HG03442 (cell line): ENCODE results near the gene MYH15.

Experiments
- ATAC-seq: cut with Tn5 transposase; IDR thresholded peaks from one replicate; pipeline ENCODE4 v1.9.1; 2021; ENCODE audit warnings: mild to moderate bottlenecking, moderate library complexity; ENCODE audit not compliant: unreplicated experiment

MYH15 gene

DNA sequence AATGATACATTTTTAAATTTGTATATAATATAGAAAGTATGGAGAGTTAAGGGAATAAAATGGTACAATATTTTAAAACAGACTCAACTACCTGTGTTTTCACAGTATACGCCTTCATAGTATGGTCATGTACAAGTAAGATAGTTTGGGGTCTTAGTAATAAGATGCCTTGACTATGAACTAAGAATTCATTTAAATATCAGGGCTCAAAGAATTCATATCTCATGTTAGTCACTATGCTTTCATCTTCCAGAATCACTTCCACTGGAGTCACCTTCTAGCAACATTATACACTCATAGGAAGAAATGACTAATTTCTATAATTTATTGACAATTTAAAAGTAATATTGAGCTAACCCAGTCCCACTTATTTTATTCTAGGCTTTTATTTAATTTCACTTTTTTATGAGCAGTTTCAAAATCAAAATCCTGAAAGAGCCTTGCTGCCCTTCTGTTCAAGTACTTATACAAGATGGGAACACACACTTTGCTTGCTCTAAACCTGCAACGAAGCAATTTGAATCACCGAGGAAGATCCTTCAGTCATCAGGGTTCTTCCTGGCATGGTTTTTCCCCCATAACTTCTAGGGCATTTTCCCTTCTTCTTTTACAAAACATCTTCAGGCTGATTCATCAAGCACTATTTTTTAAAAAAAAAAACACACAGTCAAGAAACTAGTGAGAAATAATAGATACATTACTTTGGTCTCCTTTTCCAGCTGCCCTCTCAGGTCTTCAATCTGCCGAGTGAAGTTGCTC lies 94.1 kb downstream of the MYH15 start:
- no peak for ATAC-seq

DNA sequence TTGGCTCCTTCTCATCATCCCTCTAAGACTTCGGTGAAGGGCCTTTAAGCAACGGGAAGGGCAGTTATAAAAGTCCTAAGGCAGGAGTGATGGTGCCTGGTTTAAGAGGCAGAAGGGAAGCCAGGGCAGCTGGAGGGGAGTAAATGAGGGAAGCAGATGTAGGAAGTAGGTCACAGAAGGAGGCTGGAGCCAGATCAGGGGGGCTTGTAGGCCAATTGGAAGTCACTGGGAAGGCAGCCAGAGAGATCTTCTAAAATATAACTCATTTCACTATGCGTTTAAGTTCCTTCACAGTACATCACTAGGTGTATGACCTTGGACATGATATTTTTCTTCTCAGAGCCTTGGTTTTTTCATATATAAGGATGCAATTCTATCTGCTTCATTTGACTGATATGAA lies 94.7 kb downstream of the MYH15 start:
- ATAC-seq = no peak

DNA sequence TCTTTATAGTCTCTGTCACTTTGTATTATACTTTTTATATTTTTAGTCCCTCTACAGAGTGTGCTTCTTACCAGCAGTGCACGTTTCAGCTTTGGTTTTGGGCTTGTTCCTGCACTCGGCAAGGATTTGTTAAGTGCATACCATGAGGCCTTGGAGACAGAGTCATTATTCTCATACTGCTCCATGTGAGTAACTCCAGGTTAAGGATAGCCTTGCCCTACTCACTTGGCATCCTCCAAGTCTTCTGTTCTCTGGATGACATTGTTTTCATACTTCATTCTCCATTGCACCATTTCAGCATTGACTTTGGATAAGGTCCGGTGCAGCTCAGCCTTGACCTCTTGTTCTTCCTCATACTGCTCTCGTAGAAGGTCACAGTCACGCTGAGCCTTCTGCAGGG lies 96.4 kb downstream of the MYH15 start:
- no peak for ATAC-seq

DNA sequence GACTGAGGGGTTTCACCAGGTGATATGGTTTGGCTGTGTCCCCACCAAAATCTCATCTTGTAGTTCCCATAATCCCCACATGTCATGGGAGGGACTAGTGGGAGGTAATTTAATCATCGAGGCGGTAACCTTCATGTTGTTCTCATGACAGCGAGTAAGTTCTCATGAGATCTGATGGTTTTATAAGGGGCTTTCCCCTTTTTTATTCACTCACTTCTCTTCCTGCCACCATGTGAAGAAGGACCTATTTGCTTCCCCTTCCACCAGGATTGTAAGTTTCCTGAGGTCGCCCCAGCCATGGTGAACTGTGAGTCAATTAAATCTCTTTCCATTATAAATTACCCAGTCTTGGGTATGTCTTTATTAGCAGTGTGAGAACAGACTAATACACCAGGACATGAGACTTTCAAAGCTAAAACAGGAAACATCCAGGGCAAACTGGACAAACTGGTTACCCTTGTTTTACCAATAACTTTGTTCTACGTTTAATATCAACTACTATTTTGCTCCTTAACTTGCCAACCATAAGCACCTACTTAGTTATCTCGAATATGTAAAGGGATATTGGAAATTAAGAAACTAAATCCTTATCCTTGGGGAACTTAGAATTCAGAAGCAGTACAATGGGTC lies 98.2 kb downstream of the MYH15 start:
- no peak for ATAC-seq

DNA sequence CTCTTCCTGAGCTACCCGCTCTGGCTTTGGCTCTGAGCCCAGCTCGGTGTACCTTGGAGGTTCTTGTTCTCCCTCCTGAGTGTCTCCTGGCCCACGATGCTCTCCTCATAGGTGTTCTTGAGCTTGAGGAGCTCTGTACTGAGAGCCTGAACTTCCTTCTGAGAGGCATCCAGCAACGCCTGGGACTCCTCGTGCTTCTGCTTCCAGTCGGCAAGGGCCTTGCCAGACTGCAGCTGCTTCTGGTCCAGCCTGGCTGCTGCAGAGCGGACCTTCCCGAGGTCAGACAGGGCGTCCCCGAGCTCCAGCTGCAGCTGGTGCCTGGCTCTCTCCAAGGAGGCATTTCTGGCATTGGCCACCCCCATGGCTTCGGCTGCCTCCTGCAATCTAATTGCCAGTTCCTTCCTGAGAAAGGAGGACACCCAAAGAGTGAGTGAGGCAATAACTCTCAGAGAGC lies 99.8 kb downstream of the MYH15 start:
- ATAC-seq = no peak

DNA sequence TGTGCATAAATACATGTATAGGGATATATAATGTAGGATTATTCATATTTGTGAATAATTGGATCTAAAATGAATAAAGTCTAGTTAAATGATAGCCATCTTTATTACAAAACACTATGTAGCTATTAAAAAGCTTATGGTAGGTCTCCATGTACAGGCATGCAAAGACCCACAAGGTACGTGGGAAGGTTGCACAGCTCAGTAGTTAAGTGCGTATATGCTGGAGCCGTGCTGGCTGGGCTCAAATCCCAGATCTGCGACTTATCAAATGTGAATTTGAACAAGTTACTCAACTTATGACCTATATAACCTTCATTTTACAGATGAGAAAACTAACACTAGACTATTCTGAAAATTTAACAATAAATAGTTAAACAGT lies 100.6 kb downstream of the MYH15 start:
- ATAC-seq = no peak

DNA sequence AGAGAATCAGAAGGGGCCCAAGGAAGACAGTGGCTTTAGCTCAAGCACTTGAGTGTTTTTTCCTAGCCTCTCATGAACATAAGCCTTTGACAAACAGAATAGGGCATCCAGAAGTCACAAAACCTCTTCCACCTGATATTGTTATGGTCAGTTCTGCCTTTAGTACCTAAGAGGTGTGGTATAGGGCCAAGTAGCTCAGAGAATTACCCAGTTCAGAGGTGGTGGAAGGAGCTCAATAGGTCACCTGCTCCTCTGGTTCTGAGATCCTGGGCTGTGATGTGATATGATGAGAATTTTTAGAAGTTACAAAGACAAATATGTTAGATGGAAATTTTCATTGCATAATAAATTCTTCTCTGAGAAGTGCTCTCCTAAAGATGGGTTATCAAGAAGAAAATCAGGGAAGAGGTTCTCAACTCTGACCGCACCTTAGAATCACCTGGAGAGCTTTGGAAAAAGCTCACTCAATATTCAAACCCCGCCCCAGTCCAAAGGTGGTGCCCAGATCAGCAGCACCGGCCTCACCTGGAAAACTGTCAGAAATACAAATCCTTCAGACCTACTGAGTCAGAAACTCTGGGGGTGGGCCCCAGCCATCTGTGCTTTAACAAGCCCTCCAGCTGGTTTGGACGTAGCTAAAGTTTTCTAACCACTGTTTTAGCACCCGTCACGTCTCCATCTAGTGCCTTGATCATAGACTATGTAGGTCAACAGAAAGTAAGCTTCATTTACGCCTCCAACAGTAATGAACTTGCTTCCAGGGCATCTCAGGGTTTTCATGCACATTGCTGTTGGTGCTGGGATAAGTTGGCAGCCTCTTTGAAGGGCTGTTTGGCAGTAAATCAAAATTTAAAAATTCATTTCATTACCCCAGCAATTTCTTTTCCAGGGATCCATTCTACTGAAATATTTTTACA lies 101.3 kb downstream of the MYH15 start:
- ATAC-seq = no peak

DNA sequence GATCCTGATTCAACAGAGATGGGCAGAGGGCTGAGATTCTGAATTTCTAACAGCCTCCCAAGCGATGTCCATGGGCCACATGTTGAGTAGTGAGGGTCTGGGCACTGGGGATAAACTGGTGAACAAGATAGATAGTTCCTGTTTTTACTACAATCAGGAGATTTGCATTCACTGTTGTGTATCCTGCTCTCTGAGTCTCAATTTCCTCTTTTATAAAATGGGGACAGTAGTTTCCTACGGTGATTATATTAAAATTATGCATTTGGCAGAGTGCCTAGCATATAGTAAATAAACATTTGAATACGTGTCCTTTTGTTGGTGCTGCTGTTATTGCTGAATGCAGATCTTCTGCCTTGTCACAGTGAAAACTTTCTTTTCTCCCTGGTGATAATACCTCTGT lies 102.5 kb downstream of the MYH15 start:
- no peak for ATAC-seq

DNA sequence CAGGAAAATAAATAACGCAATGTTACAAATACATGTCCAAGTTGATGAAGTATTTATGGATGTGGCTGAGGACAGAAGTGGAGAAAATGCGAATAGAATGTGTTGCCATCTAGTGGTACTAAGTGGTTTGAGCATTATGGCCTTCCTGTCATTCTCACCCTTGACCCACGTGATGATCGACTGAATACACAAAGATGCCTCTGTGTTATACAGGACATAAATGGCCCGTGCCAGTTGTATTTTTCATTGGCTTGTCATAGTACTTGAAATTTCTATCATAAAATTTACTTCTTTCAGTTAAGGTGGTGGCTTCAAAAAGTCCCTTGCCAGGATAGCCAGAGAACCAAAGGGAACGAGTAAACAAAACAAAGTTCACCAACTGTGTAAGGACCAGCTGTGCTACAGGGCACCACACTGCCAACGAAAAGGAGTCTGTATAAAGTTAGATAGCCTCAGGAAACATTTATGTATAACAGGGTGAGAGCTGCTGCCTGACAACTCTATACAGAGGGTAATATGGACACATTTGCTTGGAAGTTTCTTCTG lies 103.7 kb downstream of the MYH15 start:
- ATAC-seq = peak; percentile 98

DNA sequence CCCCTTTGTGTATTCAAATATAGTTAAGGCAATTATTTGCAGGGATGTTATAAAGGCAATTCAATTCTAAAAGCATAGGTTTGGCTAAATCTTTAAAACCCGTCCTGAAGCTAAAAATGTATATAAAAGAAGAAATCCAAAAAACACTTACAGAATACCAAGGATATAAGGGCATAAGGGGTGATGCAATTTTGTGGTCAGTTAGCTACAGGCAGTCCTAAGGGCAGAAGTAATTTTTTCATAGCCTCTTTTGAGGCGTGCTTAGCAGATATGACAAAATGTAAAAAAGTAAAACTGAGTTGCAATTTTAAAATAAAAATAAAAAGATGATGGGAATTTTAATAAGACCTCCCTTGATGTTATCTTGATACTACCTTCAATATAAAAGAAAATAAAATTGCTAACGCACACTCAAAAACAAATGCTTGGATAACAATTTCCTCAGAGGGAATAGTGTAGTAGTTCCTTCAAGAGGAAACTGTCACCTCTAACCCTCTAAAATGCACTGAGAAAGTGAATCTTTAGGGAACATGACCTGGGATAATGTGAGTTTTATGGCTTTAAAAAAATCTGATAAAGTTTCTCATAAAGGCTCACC lies 104.2 kb downstream of the MYH15 start:
- peak; percentile 8 for ATAC-seq

DNA sequence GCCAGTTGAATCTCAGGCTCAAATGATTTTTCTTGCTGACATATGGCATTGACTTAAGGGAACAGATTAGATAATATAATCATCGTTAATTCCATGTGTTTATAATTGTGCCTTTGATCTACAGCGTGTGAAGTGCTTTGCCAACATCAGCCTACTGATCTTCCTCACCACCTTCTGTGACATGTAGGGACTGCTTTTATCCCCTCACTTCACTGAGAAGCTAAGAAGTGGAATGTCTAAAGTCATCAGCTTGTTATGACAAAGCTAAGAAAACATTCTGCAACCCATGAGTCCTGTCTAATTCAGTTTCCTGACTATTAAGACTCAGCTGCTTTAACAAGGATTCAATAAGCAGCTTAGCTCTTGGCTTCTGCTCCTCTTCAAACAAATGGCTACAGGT lies 106.0 kb downstream of the MYH15 start:
- ATAC-seq = no peak

DNA sequence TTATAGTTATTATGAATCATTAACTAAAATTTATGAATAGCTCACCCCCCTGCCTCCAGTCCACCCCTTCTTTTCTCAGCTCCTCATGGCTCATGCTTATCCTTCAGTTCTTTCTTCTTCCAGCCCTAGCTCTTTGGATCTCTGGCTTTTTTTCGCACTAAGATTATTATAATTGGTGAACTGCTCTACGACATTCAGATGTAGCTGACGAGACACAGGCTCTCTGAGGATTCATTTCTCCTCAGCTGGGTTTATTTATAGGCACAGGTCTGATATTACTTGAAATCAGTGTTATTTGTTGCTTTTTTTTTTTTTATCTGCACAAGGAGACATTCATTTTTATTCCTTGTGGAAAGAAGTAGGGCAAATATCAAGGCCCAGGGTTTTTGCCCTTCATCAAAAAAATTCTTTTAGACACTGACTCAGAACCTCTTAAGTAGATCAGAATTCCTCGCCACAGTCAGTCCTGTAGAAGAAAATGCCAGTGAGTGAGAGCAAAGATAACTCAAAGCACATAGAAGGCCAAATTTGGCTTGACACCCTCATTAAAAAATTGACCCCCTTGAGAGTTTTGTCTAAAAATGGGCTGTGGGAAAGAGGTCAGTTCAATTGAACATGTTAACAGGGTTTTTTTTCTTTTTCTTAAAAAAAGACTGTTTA lies 106.6 kb downstream of the MYH15 start:
- no peak for ATAC-seq

DNA sequence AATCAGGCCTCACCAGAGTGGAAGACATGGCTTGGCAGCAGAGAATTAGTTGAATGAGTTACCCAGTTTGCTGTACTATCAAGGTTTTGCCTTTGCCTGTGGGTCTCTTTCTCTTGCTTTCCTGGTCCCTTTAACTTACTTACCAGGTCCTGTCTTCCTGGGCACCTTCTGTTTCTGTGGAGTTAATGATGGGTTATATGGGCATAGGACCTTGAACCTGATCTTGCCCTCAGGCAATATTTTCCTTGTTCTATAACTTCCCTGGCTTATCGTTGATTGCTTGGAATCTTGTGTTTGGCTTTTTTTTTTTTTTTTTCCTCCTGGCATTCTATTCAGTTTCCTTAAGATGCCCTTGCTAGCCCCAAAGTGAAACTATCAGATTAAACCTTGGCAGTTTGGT lies 107.2 kb downstream of the MYH15 start:
- no peak for ATAC-seq

DNA sequence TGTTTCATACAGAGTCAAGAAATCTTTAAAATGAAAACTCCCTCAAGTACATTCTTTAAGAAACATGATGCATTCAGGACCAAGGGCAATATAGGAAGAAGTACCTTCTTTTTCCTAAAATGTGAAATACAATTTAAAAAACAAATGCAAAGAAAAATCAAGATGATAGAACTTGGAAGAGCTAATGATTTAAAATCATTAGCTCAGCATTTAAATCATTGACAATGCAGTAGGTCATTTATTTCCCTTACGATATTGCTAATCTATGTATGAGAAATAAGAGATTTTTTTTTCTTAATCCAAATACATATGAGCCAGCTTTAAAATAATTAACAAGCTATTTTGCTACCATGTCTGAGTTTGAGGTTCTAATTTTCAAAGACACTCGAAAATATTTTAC lies 108.6 kb downstream of the MYH15 start:
- ATAC-seq = no peak

DNA sequence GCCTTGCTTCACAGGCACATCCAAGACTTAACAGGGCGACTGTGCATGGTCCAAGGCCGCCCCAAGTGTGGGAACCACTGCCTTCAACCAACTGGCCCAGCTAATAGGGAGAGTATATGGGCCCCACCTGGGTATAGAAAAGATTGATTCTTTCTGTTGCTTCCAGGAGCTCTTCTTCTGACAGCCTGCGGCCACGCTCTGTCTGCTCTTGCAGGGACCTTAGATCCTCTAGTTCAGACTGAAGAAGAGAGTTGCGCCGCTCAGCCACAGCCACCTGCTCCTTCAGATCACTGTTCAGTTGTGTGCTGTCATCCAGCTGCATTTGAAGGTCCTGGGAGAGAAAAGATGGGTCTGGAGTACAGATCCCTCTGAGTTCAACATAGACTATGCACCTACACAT lies 111.9 kb downstream of the MYH15 start:
- no peak for ATAC-seq

DNA sequence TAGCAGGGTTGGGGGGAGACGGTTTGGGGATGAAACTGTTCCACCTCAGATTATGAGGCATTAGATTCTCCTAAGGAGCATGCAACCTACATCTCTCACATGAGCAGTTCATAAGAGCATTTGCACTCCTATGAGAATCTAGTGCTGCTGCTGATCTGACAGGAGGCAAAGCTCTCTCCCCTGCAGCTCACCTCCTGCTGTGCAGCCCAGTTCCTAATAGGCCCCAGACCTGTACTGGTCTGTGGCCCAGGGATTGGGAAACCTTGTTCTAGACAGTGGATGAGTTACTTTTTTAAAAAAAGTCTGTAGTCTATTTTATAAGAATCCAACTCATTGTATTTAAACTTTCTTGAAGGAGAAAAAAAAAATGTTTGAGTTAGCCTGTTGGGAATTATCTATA lies 114.1 kb downstream of the MYH15 start:
- ATAC-seq = no peak

DNA sequence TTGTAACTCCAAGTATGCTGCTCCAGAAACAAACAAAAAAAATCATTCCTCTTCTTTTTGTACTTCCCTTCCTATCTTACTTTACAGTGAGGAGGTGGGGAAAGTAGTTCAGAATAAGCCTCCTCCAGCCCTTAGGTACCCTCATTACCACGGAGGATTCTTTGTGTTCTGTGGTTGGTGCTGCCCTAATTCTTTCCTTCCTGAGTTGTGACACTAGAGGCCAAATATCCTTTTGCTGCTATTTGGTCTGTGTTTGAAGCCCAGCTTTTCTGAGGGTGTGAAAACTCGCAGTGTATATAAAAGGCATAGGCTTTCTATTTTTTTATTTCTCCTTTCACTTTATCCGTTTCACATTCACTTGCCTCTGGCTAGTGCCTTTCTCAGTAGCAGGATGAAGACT lies 115.8 kb downstream of the MYH15 start:
- no peak for ATAC-seq

DNA sequence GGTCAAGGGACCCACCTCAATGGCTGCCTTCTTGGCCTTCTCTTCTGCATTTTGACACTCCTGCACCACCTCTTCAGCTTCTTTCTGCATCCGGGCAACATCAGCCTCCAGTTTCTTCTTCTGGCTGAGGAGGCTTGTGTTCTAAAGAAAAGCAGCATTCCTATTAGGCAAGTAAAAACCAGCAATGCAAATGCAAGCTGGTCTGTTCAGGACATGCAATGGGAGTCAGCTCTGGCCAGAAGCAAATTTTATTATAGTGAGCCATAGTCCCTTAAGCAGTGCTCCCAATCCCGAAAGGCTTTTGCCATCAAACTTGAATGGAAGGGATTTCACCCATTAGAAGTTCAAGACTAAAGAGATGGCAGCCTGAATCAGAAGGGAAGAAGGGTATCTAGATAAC lies 116.4 kb downstream of the MYH15 start:
- ATAC-seq = no peak

DNA sequence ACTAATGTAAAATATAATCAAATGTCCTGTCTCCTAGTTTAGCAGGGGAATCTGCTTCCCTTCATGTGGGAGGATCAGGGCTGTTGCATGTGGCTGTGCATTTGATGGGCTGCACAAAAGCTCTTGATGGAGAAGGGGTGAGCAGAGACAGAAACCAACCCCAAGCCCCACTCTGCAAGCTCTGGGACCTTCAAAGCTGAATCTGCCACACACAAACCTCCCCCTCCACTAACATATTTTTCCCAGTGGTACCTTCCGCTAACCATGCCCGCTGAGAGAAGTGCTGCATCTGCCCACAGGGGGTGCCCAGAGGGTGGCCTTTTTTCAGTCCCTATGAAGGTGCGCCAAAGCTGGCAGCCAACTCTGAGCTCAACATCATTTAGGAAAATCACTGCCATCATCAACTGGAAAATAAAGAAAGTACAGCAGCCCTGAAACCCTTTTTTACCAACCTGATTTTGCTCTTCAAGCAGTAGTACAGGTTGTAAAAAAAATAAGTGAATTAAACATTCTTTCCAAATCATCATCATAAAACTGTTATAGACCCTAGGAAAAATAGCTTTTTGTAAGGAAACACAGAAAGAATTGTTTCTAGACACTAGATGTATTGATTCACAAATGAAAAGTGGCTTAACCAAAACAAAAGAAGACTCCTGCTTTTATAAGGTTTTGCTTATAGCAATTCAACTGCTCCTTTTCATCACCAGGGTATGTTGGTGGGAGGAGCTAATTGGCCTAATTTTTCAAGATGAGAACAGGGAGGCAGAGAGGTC lies 117.1 kb downstream of the MYH15 start:
- ATAC-seq = no peak
